PC-9 (cell line): ENCODE results near the gene CISD3. TPM values are rescaled to one million over a fixed set of nuclear protein-coding genes. Genes with fewer than 3 reads are reported as not detected.

Experiments
- BruUV-seq: library from RNA; stranded (reverse); fragments of 400-500 nt; replicated peaks from 2 replicates; lab custom pipeline; 2021; lab: Mats Ljungman, UMichigan
- CTCF ChIA-PET: fragments of 300-600 bp; sonication (Branson Sonifier 250); formaldehyde crosslinking; loops from one replicate; lab custom pipeline; 2022; ENCODE audit warnings: antibody characterized with exemption; lab: Charles Lee
- POLR2A ChIA-PET: fragments of 300-600 bp; sonication (Branson Sonifier 250); formaldehyde crosslinking; loops from one replicate; lab custom pipeline; 2022; ENCODE audit warnings: antibody characterized with exemption; ENCODE audit not compliant: unreplicated experiment; lab: Charles Lee
- DNase-seq, 2 experiments: peaks; one replicate each; pipeline versions ENCODE4 v3.0.0 to v3.0.0-alpha.2; 2015 to 2022; ENCODE audit warnings: mixed read lengths in 1 of 2
- H2AFZ ChIP-seq: fragments of 200-600 bp; sonication (generic); 2 replicates; pipeline ENCODE4 v1.8.1; 2017; ENCODE audit warnings: antibody characterized with exemption
- H3F3A ChIP-seq: fragments of 200-600 bp; sonication (generic); 2 replicates; pipeline ENCODE4 v1.8.1; 2017; ENCODE audit warnings: antibody characterized with exemption, mild to moderate bottlenecking, low read depth; ENCODE audit not compliant: insufficient read depth
- H3K27ac ChIP-seq: fragments of 200-600 bp; sonication (generic); 2 replicates; pipeline ENCODE4 v1.6.1; 2016; ENCODE audit warnings: mixed run types
- H3K27me3 ChIP-seq: fragments of 200-600 bp; sonication (generic); 2 replicates; pipeline ENCODE4 v1.6.1; 2016; ENCODE audit warnings: low read depth, mixed run types; ENCODE audit not compliant: insufficient read depth
- H3K36me3 ChIP-seq: fragments of 200-600 bp; sonication (generic); 2 replicates; pipeline ENCODE4 v1.6.1; 2016; ENCODE audit warnings: low read depth, mixed run types
- H3K4me1 ChIP-seq: fragments of 200-600 bp; sonication (generic); replicated peaks from 2 replicates; pipeline ENCODE4 v1.6.1; 2016; ENCODE audit warnings: mixed run types; ENCODE audit not compliant: insufficient read depth
- H3K4me2 ChIP-seq: fragments of 200-600 bp; sonication (generic); 2 replicates; pipeline ENCODE4 v1.6.1; 2017; ENCODE audit warnings: mixed run types
- H3K4me3 ChIP-seq: fragments of 200-600 bp; sonication (generic); 2 replicates; pipeline ENCODE4 v1.6.1; 2016; ENCODE audit warnings: mixed run types
- H3K79me2 ChIP-seq: fragments of 200-600 bp; sonication (generic); 2 replicates; pipeline ENCODE4 v1.6.1; 2017; ENCODE audit warnings: low read depth, mixed run types
- H3K9me2 ChIP-seq: fragments of 200-600 bp; sonication (generic); 2 replicates; pipeline ENCODE4 v1.8.1; 2017; ENCODE audit warnings: mild to moderate bottlenecking; ENCODE audit not compliant: insufficient read depth
- H3K9me3 ChIP-seq: fragments of 200-600 bp; sonication (generic); 2 replicates; pipeline ENCODE4 v1.8.1; 2016; ENCODE audit warnings: low read depth; ENCODE audit not compliant: insufficient read depth
- H4K20me1 ChIP-seq: fragments of 200-600 bp; sonication (generic); 2 replicates; pipeline ENCODE4 v1.8.1; 2017; ENCODE audit not compliant: insufficient read depth
- CTCF ChIP-seq: fragments of 200-600 bp; sonication (generic); conservative IDR thresholded peaks from 2 replicates; pipeline ENCODE4 v1.6.1; 2017; ENCODE audit warnings: mixed run types, antibody characterized with exemption, mild to moderate bottlenecking, moderate library complexity
- EZH2 ChIP-seq: fragments of 200-600 bp; sonication (generic); IDR thresholded peaks from 2 replicates; pipeline ENCODE4 v1.8.0; 2017; ENCODE audit warnings: antibody characterized with exemption, low read depth
- intact Hi-C: fragments of 100-400 bp; cut with micrococcal nuclease; formaldehyde crosslinking; loops from one replicate; pipeline ENCODE4 v1.10.0; 2022; ENCODE audit not compliant: unreplicated experiment
- total RNA-seq: library from RNA; stranded (reverse); gene quantifications from 2 replicates; pipeline ENCODE4 v1.2.3, GENCODE V29; 2021

The CISD3 gene
- total RNA-seq, 1 experiment from 2014 or later: 36.6 TPM

- Histone ChIP-seq H2AFZ (no peak overlapping the region), H3K4me2 (no peak overlapping the region), H3K27me3 (no peaks in the 10 kb centered on the region), H3F3A (peaks cover 39% of the 10 kb centered on the region), H3K4me3 (no peak overlapping the region), H3K9me2 (no peaks in the 10 kb centered on the region), H3K36me3 (peaks cover 9% of the 10 kb centered on the region; the same call in 1 of the 2 replicates), H3K4me1 (peaks cover 26% of the 10 kb centered on the region), H3K27ac (no peak overlapping the region), H3K79me2 (peaks cover 59% of the 10 kb centered on the region), H3K9me3 (no peaks in the 10 kb centered on the region), H4K20me1 (peaks cover 52% of the 10 kb centered on the region)
- TF ChIP-seq CTCF: no peak
- no peak for TF ChIP-seq EZH2
- intact Hi-C loops: no loop called here
- ChIA-PET POLR2A (interaction anchor here (0.5 kb wide), 1 partner anchor 314 kb away, joined by 4 read pairs; no protein-coding TSS in a partner anchor), CTCF (no interaction called here)
- DNase-seq: no peak
- no TSS peak for BruUV-seq
Measured at GRCh38 chr17:38741921-38742410, 11.8 kb downstream of the CISD3 start.

- peaks cover 64% of the 10 kb centered on the region for H3K79me2 ChIP-seq
- H4K20me1 ChIP-seq: peaks cover 52% of the 10 kb centered on the region
- no peaks in the 10 kb centered on the region for H3K9me2 ChIP-seq
- no peak overlapping the region for H3K4me3 ChIP-seq
- no peak for TF ChIP-seq EZH2
- TF ChIP-seq CTCF: no peak
- no peak overlapping the region for H3K4me2 ChIP-seq
- H3K27me3 ChIP-seq: no peaks in the 10 kb centered on the region
- H3K36me3 ChIP-seq: peaks cover 9% of the 10 kb centered on the region; the same call in 1 of the 2 replicates
- intact Hi-C loops: no loop called here
- H3K4me1 ChIP-seq: peaks cover 27% of the 10 kb centered on the region
- no peaks in the 10 kb centered on the region for H3K9me3 ChIP-seq
- ChIA-PET POLR2A (no interaction called here), CTCF (interaction anchor here (0.7 kb wide), 1 partner anchor 11 kb away, joined by 4 read pairs; no protein-coding TSS in a partner anchor)
- peaks cover 33% of the 10 kb centered on the region; the same call in 1 of the 2 replicates for H3F3A ChIP-seq
- H2AFZ ChIP-seq: no peak overlapping the region
- no peak overlapping the region for H3K27ac ChIP-seq
- DNase-seq: no peak
- no TSS peak for BruUV-seq
Measured at GRCh38 chr17:38742411-38743308, 12.5 kb downstream of the CISD3 start.

- no peak for TF ChIP-seq CTCF
- TF ChIP-seq EZH2: no peak
- peaks cover 70% of the 10 kb centered on the region for H3K79me2 ChIP-seq
- intact Hi-C loops: no loop called here
- no TSS peak for BruUV-seq
- CTCF ChIA-PET: interaction anchor here (0.7 to 1.5 kb wide), 2 partner anchors 9 to 12 kb away, joined by 4 to 8 read pairs; no protein-coding TSS in a partner anchor
- POLR2A ChIA-PET: no interaction called here
- peaks cover 52% of the 10 kb centered on the region for H4K20me1 ChIP-seq
- H3K4me1 ChIP-seq: peaks cover 27% of the 10 kb centered on the region
- H3K36me3 ChIP-seq: peaks cover 6% of the 10 kb centered on the region; the same call in 1 of the 2 replicates
- no peaks in the 10 kb centered on the region for H3K9me2 ChIP-seq
- DNase-seq: no peak
- no peaks in the 10 kb centered on the region for H3K27me3 ChIP-seq
- no peak overlapping the region for H3K4me3 ChIP-seq
- H3K9me3 ChIP-seq: no peaks in the 10 kb centered on the region
- peaks cover 26% of the 10 kb centered on the region; the same call in 1 of the 2 replicates for H3F3A ChIP-seq
- no peak overlapping the region for H2AFZ ChIP-seq
- H3K4me2 ChIP-seq: 0 out of 2 replicates have a peak overlapping the region, but pooled peaks have one; percentile 16
- H3K27ac ChIP-seq: no peak overlapping the region
Measured at GRCh38 chr17:38743556-38744171, 13.5 kb downstream of the CISD3 start.
